Fibroblast of lung (primary cell): ENCODE data around the gene CUL3.
"Not testable (repeated sequence)": the region's sequence is repeated elsewhere in the genome, so short reads cannot be mapped to it uniquely, and the experiment has no call there.

Experiments
- EZH2 ChIP-seq: IDR thresholded peaks from 2 replicates; pipeline ENCODE4 v1.5.1; 2012; ENCODE audit warnings: low read length, control low read depth, mild to moderate bottlenecking; ENCODE audit errors: missing control alignments
- TF ChIP-seq, protein P1 (sequence below), 2 donors: IDR thresholded peaks in 1 of 2; conservative IDR thresholded peaks in 1 of 2; 1 replicate in 1 of 2; 2 replicates in 1 of 2; pipeline ENCODE4 v1.5.1; 2011 to 2012; ENCODE audit warnings: low read length in 2 of 2, control low read depth in 1 of 2, inconsistent platforms in 1 of 2, low read depth in 1 of 2, mild to moderate bottlenecking in 1 of 2

DNA sequence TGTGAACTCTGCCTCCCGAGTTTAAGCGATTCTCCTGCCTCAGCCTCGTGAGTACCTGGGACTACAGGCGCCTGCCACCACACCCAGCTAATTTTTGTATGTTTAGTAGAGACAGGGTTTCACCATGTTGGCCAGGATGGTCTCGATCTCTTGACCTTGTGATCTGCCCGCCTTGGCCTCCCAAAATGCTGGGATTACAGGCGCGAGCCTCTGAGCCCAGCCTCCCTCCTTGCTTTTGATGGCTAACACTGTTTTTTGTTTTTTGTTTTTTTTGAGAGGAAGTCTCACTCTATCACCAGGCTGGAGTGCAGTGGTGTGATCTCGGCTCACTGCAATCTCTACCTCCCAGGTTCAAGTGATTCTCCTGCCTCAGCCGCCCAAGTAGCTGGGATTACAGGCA, 68.8 kb downstream of the CUL3 start:
- TF ChIP-seq, protein P1, sequence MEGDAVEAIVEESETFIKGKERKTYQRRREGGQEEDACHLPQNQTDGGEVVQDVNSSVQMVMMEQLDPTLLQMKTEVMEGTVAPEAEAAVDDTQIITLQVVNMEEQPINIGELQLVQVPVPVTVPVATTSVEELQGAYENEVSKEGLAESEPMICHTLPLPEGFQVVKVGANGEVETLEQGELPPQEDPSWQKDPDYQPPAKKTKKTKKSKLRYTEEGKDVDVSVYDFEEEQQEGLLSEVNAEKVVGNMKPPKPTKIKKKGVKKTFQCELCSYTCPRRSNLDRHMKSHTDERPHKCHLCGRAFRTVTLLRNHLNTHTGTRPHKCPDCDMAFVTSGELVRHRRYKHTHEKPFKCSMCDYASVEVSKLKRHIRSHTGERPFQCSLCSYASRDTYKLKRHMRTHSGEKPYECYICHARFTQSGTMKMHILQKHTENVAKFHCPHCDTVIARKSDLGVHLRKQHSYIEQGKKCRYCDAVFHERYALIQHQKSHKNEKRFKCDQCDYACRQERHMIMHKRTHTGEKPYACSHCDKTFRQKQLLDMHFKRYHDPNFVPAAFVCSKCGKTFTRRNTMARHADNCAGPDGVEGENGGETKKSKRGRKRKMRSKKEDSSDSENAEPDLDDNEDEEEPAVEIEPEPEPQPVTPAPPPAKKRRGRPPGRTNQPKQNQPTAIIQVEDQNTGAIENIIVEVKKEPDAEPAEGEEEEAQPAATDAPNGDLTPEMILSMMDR (conservative IDR thresholded peaks at IDR 0.05 in 1 of 2, IDR thresholded peaks at IDR 0.05 in 1 of 2; ENCODE audit: low read depth in 1 of 2, low read length in 2 of 2): not testable (repeated sequence)
- TF ChIP-seq EZH2: not testable (repeated sequence)
